Mucosa of descending colon (tissue), 3 donors: Measurements from ENCODE around the gene OVCH2. TPM values are rescaled to one million over a fixed set of nuclear protein-coding genes. Genes with fewer than 3 reads are reported as not detected.

ENCODE experiments used
- ATAC-seq: fragments of 200-7000 bp; cut with Tn5 transposase; one replicate; pipeline ENCODE4 v1.9.1; 2020; ENCODE audit warnings: mild to moderate bottlenecking, moderate library complexity
- DNase-seq, 3 donors: peaks; one replicate each; pipeline ENCODE4 v3.0.0-alpha.2; 2020
- H3K36me3 ChIP-seq: fragments of 200-600 bp; one replicate; pipeline ENCODE4 v1.8.0; 2021; ENCODE audit warnings: low read depth, mild to moderate bottlenecking
- H3K4me1 ChIP-seq: fragments of 200-600 bp; one replicate; pipeline ENCODE4 v1.8.0; 2021; ENCODE audit warnings: low read depth, mild to moderate bottlenecking
- H3K4me3 ChIP-seq: fragments of 200-600 bp; one replicate; pipeline ENCODE4 v1.8.0; 2021; ENCODE audit warnings: mild to moderate bottlenecking
- H3K9me3 ChIP-seq: fragments of 200-600 bp; one replicate; pipeline ENCODE4 v1.8.0; 2021; ENCODE audit warnings: mild to moderate bottlenecking
- intact Hi-C, 2 donors: fragments of 100-400 bp; cut with DNase I in 1 of 2; cut with micrococcal nuclease in 1 of 2; formaldehyde crosslinking; loops; one replicate each; pipeline versions ENCODE4 v1.11.0 to v1.11.1; 2022; cut with DNase I, micrococcal nuclease
- total RNA-seq, 3 donors: library from RNA; stranded (reverse); fragmentation: NEBNext Ultra II Directional in 2 of 3; extraction: Animal tissue kit (Norgen Biotek cat#: 25700) in 2 of 3; gene quantifications; one replicate each; pipeline versions ENCODE4 v1.2.1 to v1.2.4, GENCODE V29; 2021 to 2023
- TF ChIP-seq, protein P1 (sequence below): fragments of 200-600 bp; IDR thresholded peaks from one replicate; pipeline ENCODE4 v1.8.0; 2022; ENCODE audit warnings: antibody characterized with exemption, mild to moderate bottlenecking
- donor health status: DM: no; HTN: no; CAD: no; lungs with moderate emphysema.
- donor health status: DM: no; HTN: no; CAD: no.
- donor health status: DM: no; HTN: yes; CAD: no.

OVCH2 gene
- total RNA-seq, 3 donors from 2014 or later = not detected

DNA sequence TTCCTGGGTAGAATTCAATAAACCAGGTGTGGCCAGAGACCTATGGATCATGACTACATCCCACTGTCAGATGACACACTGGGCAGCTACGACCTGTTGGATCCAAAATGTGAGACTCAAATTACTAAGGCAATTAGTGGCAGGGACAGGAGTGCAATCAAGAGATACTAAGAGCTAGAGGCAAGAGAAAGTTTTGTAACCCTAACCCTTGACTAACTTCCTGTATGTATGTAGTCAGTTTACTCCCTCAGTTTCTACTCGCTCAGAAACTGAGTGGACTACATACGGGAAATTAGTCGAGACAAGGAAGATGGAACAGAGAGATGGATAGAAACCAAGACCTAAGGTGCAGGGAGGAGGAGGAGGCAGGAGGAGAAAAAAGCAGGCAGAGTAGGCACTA is 35.6 kb downstream of the OVCH2 start:
- intact Hi-C loops = no loop called here
- TF ChIP-seq, protein P1, sequence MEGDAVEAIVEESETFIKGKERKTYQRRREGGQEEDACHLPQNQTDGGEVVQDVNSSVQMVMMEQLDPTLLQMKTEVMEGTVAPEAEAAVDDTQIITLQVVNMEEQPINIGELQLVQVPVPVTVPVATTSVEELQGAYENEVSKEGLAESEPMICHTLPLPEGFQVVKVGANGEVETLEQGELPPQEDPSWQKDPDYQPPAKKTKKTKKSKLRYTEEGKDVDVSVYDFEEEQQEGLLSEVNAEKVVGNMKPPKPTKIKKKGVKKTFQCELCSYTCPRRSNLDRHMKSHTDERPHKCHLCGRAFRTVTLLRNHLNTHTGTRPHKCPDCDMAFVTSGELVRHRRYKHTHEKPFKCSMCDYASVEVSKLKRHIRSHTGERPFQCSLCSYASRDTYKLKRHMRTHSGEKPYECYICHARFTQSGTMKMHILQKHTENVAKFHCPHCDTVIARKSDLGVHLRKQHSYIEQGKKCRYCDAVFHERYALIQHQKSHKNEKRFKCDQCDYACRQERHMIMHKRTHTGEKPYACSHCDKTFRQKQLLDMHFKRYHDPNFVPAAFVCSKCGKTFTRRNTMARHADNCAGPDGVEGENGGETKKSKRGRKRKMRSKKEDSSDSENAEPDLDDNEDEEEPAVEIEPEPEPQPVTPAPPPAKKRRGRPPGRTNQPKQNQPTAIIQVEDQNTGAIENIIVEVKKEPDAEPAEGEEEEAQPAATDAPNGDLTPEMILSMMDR = no peak
- H3K36me3 ChIP-seq = no peaks in the 10 kb centered on the region
- no peaks in the 10 kb centered on the region for H3K9me3 ChIP-seq
- no peak overlapping the region for H3K4me3 ChIP-seq
- H3K4me1 ChIP-seq = peaks cover 6% of the 10 kb centered on the region
- DNase-seq (no peak), ATAC-seq (no peak)

DNA sequence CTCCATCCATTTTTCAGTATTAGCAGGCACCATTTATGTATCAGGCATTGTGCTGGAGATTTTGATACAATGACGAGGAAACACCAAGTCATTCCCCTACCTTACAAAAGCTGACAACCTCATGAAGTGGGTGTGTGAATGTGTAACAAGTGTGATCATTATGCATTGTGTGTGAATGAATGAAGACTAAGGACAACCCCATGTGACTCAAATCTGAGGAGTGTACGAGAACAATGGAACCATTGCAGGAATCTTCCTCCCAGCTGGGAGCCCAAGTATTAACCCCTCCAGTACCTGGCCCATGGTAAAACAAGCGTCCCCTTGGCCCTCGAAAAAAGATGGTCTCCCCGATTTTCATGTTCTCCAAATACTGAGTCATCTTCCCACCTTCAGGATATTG is 37.4 kb downstream of the OVCH2 start:
- H3K4me1 ChIP-seq = peaks cover 9% of the 10 kb centered on the region
- no peaks in the 10 kb centered on the region for H3K36me3 ChIP-seq
- no peaks in the 10 kb centered on the region for H3K9me3 ChIP-seq
- ATAC-seq = no peak
- intact Hi-C loops = no loop called here
- no peak overlapping the region for H3K4me3 ChIP-seq
- TF ChIP-seq, protein P1 = no peak
- no peak for DNase-seq

DNA sequence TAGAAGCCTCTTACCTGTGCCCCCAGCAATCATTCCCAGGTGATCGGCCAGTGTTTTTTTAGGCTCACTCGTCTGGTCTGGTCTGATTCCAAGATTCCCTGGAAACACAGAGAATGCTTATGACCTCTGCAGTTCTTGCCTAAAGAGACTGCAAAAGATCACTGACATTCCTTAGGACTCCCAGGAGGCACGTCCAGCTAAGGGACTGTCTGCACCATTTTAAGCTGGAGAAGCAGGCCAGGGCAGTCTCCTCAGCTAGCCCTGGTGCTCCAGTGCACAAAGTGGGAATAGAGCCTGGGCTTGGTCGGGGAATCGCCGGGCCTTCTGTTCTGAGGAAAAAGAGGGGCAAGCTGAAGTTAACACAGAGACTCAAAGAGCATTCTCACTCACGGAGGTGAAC is 37.8 kb downstream of the OVCH2 start:
- no peaks in the 10 kb centered on the region for H3K36me3 ChIP-seq
- intact Hi-C loops = no loop called here
- no peak for ATAC-seq

DNA sequence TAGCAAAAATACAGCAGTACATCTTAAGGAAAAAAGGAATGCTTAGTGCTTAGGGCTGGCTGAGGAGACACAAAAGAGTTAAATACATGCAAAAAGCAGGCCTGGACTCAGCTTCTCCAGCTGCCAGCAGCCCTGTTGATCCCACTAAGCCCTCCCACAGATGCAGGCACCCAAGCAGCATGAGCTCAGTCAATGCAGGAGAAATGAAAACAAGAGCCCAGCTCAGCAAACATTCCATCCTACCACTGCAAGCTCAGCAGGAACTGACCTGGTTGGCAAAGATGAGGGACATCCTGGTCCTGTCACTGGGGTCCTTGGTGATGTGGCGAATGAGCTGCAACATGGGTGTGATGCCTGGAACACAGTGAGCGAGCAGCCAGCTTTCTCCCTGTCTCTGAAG is 38.8 kb downstream of the OVCH2 start:
- intact Hi-C loops = no loop called here
- Histone ChIP-seq H3K4me1 (peaks cover 4% of the 10 kb centered on the region), H3K4me3 (no peak overlapping the region), H3K36me3 (no peaks in the 10 kb centered on the region), H3K9me3 (no peaks in the 10 kb centered on the region)
- TF ChIP-seq, protein P1 = no peak
- DNase-seq = no peak
- ATAC-seq = no peak

More for the DNA sequence above, 37.8 kb downstream of the OVCH2 start:
- Histone ChIP-seq H3K4me3 (no peak overlapping the region), H3K4me1 (peaks cover 9% of the 10 kb centered on the region), H3K9me3 (no peaks in the 10 kb centered on the region)
- TF ChIP-seq, protein P1 = no peak
- DNase-seq = no peak

DNA sequence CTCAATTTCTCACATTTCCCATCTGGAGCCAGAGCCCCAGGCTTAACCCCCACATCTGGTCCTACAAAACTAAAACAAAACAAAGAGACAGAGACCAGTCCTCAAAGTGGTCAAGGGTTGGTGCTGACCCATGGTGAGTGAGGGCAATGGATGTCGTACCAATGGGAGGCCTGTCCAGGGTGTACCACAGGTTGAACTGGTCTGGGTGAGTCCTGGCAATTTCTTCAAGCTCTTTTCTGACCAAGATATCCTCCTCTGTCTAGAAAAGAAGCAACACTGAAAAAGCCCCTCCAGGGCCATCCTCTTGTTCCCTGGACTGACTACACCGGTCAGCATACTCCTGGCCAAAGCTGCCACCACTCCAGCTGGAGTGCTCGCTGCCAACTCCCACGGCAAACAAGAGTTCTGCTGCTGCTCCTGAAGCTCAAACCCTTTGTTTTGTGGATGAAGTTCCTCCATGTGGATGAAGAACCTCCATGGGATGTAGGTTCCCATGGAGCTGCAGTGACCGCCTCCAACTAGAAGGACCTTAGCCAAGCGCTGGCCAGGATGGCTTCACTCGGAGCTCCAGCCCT is 39.9 kb downstream of the OVCH2 start:
- ATAC-seq = no peak
- TF ChIP-seq, protein P1 = no peak

More for the DNA sequence above, 39.9 kb downstream of the OVCH2 start:
- no peaks in the 10 kb centered on the region for H3K36me3 ChIP-seq
- H3K4me1 ChIP-seq = peaks cover 4% of the 10 kb centered on the region
- no peak overlapping the region for H3K4me3 ChIP-seq
- no peak for DNase-seq
- no peaks in the 10 kb centered on the region for H3K9me3 ChIP-seq
- intact Hi-C loops = no loop called here
